ENCODE results near the gene CCDC171.

DNA sequence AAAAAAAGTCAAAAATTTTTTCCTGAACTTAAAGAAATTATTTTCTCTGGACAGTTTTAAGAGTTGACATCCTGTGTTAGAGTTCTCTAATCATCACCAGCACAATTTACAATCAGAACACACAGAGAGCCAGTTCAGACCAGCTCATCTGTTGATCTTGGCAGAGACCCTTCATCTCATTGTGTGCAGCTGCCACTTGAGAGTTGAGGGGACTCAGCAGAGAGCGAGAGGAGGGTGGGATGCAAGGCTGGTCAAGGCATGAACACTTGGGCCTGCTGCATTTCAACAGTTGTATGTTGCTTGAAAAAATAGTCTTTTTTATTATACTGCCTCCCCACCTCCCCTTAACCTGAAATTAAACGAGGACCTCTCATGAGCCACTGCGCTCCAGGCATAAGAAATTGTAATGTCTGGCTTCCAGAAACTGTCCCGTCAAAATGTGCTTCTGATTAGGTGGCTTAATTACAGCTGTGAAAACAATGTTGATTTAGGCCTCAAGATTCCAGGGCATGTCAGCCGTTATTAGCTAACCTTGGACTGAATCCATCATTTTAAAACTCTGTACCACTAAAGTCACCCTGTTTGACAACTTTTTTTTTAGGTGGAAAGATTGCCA is 383.6 kb downstream of the CCDC171 start:
- TF ChIP-seq, protein P1, sequence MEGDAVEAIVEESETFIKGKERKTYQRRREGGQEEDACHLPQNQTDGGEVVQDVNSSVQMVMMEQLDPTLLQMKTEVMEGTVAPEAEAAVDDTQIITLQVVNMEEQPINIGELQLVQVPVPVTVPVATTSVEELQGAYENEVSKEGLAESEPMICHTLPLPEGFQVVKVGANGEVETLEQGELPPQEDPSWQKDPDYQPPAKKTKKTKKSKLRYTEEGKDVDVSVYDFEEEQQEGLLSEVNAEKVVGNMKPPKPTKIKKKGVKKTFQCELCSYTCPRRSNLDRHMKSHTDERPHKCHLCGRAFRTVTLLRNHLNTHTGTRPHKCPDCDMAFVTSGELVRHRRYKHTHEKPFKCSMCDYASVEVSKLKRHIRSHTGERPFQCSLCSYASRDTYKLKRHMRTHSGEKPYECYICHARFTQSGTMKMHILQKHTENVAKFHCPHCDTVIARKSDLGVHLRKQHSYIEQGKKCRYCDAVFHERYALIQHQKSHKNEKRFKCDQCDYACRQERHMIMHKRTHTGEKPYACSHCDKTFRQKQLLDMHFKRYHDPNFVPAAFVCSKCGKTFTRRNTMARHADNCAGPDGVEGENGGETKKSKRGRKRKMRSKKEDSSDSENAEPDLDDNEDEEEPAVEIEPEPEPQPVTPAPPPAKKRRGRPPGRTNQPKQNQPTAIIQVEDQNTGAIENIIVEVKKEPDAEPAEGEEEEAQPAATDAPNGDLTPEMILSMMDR (IDR thresholded peaks at IDR 0.05): no peak
- no peak for TF ChIP-seq POLR2A (IDR thresholded peaks at IDR 0.05)
